Ureter (tissue), 1 donor: ENCODE data around the gene LRRC63. TPM values are rescaled to one million over a fixed set of nuclear protein-coding genes. Genes with fewer than 3 reads are reported as not detected.

Experiments used
- DNase-seq: peaks from one replicate; pipeline ENCODE4 v3.0.0-alpha.2; 2020; ENCODE audit warnings: low spot score
- total RNA-seq: library from RNA; stranded (reverse); gene quantifications from one replicate; pipeline ENCODE4 v1.2.4, GENCODE V29; 2023
- donor health status: DM: yes; HTN: yes; CAD: no.

Gene LRRC63
- total RNA-seq, 1 donor from 2014 or later, result 0.83 TPM

- no peak for DNase-seq
Observed at GRCh38 chr13:46311217-46311616, 99.5 kb downstream of the LRRC63 start.

- DNase-seq, result no peak
Observed at GRCh38 chr13:46313024-46313423, 101.3 kb downstream of the LRRC63 start.

- no peak for DNase-seq
Observed at GRCh38 chr13:46313432-46314257, 101.9 kb downstream of the LRRC63 start.

GRCh38 chr13:46314587-46314986 lies 102.9 kb downstream of the LRRC63 start:
- DNase-seq, result no peak

- no peak for DNase-seq
Observed at GRCh38 chr13:46315036-46315435, 103.3 kb downstream of the LRRC63 start.

- DNase-seq, result no peak
Observed at GRCh38 chr13:46315491-46316075, 103.9 kb downstream of the LRRC63 start.

- no peak for DNase-seq
Observed at GRCh38 chr13:46317120-46317519, 105.4 kb downstream of the LRRC63 start.

- no peak for DNase-seq
Observed at GRCh38 chr13:46318986-46319385, 107.3 kb downstream of the LRRC63 start.

GRCh38 chr13:46320406-46320805 lies 108.7 kb downstream of the LRRC63 start:
- no peak for DNase-seq

- DNase-seq, result no peak
Observed at GRCh38 chr13:46320821-46321220, 109.1 kb downstream of the LRRC63 start.

- peak; percentile 58 for DNase-seq
Observed at GRCh38 chr13:46321494-46322225, 109.9 kb downstream of the LRRC63 start.

- no peak for DNase-seq
Observed at GRCh38 chr13:46324976-46325375, 113.2 kb downstream of the LRRC63 start.

Other genes with a start within 250 kb of the LRRC63 start
- 53.4 TPM for gene ZC3H13, start 159.2 kb upstream of the LRRC63 start, total RNA-seq
- not detected for gene CPB2, start 106.9 kb upstream of the LRRC63 start, total RNA-seq
- gene LCP1, start 29.8 kb upstream of the LRRC63 start, total RNA-seq, result 44.8 TPM
- 4.2 TPM for gene RUBCNL, start 175.3 kb downstream of the LRRC63 start, total RNA-seq